CD4-positive, alpha-beta T cell treated with Interleukin-6 at 100 ng/mL for 8 hours (primary cell): ENCODE data around the gene OS9.
"Not testable (repeated sequence)": the region's sequence is repeated elsewhere in the genome, so short reads cannot be mapped to it uniquely, and the experiment has no call there.

Experiments
- DNase-seq: peaks from one replicate; pipeline ENCODE4 v3.0.0-alpha.2; 2020; ENCODE audit warnings: mixed read lengths, low spot score

OS9 gene, protein sequence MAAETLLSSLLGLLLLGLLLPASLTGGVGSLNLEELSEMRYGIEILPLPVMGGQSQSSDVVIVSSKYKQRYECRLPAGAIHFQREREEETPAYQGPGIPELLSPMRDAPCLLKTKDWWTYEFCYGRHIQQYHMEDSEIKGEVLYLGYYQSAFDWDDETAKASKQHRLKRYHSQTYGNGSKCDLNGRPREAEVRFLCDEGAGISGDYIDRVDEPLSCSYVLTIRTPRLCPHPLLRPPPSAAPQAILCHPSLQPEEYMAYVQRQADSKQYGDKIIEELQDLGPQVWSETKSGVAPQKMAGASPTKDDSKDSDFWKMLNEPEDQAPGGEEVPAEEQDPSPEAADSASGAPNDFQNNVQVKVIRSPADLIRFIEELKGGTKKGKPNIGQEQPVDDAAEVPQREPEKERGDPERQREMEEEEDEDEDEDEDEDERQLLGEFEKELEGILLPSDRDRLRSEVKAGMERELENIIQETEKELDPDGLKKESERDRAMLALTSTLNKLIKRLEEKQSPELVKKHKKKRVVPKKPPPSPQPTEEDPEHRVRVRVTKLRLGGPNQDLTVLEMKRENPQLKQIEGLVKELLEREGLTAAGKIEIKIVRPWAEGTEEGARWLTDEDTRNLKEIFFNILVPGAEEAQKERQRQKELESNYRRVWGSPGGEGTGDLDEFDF

GRCh38 chr12:57693659-57694458, at the start of gene OS9:
Gene OS9 (plus strand): TSS chr12:57694132. CDS start chr12:57694162, 30 bp downstream.
- DNase-seq = peak; percentile 99

- DNase-seq = not testable (repeated sequence)
Observed at GRCh38 chr12:57645990-57646658, 47.8 kb upstream of the OS9 start.

- not testable (repeated sequence) for DNase-seq
Observed at GRCh38 chr12:57646659-57647049, 47.3 kb upstream of the OS9 start.

DNA sequence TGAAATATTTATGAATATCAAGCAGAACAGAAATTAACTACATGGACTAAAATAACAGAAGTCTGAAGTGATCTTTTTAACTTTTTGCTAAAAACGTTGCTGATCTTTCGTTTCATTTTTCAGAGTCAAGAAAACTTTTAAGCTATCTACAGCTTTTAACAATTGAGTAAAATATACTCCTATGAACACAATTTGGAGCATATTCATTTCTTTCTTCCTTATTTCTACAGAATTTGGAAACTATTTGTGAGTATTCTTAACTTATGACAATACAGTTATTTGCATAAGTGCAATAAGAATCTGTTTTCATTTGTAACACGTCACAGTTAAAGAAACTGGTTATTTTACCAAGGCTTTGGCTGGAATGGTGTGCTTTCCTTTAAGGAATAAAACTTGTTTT, 39.9 kb upstream of the OS9 start:
- no peak for DNase-seq

DNA sequence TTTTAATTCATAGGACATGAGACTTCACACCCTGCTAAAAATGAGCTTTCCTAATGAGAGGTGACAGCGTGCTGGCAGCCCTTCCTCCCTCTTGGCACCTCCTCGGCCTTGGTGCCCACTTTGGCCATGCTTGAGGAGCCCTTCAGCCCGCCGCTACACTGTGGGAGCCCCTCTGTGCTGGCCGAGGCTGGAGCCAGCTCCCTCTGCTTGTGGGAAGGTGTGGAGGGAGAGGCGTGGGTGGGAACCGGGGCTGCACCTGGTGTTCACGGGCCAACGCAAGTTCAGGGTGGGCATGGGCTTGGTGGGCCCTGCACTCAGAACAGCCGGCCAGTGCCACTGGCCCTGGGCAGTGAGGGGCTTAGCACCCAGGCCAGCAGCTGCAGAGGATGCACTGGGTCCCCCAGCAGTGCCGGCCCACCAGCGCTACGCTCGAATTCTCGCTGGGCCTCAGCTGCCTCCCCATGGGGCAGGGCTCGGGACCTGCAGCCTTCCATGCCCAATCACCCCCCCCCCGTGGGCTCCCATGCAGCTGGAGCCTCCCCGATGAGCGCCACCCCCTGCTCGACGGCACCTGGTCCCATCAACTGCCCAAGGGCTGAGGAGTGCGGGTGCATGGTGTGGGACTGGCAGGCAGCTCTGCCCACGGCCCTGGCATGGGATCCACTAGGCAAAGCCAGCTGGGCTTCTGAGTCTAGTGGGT, 38.2 kb upstream of the OS9 start:
- DNase-seq = no peak

GRCh38 chr12:57656408-57656807, 37.5 kb upstream of the OS9 start:
- not testable (repeated sequence) for DNase-seq

DNA sequence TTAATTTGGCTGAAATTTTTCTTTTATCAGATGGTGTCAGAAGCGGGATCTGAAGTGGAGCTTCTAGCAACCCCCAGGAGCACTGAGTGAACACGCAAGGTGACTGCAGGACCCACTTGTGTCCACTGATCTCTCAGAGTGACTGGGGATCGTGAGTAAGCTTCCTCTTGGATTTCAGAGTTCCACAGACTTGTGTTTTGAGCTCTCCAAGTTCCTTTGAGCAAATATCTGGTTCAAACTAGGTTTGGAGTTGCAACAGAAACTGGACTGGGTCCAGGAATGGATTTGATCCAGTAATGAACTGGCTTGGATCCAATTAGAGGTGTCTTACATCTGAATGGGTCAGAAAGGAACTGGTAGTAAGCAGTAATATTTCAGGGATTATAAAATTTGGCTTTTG, 36.2 kb upstream of the OS9 start:
- no peak for DNase-seq

DNA sequence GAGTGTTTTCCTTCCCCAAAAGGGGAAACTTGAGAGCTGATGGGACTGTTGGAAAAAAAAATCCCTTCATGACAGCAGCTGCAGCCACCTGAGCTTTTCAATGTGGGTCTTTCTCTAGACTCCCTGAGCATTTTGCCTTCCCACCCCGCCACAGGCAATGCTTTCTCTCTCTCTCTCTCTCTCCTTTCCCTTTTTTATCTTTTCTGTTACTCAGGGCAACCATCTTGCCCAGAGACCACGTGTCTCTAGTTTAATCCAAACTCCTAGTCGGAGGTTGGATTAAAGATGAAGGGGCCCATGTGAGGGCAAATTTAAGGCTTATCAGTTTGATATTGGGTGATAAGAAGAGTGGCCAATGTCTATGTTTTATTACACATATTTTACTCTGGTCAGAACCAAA, 35.0 kb upstream of the OS9 start:
- DNase-seq = no peak

GRCh38 chr12:57661376-57661775, 32.6 kb upstream of the OS9 start:
- no peak for DNase-seq

GRCh38 chr12:57665066-57665820, 28.7 kb upstream of the OS9 start:
- DNase-seq = not testable (repeated sequence)

DNA sequence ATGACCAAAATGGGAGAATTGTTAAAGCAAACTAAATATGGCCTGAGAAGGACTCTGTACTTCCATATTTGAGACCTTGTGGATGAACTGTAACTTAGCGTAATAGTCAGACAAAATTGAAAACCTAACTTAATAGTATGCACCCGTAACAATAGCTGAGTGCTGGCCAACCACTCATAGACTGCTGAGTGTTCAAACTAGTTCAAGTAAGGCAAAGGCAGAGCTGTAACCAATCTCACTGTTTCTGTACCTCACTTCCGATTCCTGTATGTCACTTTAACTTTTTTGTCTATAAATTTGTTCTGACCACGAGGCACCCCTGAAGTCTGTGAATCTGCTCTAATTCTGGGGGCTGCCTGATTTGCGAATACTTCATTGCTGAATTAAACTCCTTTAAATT, 27.0 kb upstream of the OS9 start:
- DNase-seq = no peak

GRCh38 chr12:57669691-57670090, 24.2 kb upstream of the OS9 start:
- DNase-seq = not testable (repeated sequence)

DNA sequence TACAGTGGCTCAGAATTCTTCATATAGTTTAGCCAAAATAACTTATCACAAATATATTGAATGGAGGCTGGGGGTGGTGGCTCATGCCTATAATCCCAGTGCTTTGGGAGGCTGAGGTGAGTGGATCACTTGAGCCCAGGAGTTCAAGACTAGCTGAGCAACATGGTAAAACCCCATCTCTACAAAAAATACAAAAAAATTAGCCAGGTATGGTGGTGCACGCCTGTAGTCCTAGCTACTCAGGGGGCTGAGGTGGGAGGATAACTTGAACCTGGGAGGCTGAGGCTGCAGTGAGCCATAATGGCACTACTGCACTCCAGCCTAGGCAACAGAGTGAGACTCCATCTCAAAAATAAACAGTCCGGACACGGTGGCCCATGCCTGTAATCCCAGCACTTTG, 22.1 kb upstream of the OS9 start:
- DNase-seq = not testable (repeated sequence)

GRCh38 chr12:57672801-57673200, 21.1 kb upstream of the OS9 start:
- no peak for DNase-seq

GRCh38 chr12:57674691-57675090, 19.2 kb upstream of the OS9 start:
- DNase-seq = no peak

- DNase-seq = not testable (repeated sequence)
Observed at GRCh38 chr12:57677947-57678346, 16.0 kb upstream of the OS9 start.

- no peak for DNase-seq
Observed at GRCh38 chr12:57679697-57680096, 14.2 kb upstream of the OS9 start.

DNA sequence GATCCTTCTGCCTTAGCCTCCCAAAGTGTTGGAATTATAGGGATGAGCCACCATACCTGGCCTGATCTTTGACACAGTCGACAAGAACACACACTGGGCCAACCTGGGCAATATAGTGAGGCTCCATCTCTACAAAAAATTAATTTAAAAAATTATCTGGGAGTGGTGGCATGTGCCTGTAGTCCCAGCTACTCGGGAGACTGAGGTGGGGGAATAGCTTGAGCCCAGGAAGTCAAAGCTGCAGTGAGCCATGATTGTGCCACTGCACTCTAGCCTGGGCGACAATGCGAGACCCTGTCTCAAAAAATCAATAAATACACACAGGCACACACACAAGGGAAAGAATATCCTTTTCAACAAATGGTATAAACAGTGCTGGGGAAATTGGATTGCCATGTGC, 6.1 kb upstream of the OS9 start:
- no peak for DNase-seq

DNA sequence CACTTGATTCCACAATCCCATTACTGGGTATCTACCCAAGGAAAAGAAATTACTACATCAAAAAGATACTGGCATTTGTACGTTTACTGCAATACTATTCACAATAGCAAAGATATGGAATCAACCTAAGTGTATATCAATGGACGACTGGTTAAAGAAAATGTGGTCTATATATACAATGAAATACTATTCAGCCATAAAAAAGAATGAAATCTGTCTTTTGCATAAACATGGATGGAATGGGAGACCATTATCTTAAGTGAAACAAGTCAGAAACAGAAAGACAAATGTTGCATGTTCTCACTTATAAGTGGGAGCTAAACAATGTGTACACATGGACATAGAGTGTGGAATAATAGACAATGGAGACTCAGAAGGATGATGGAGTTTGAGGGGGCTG, 5.0 kb upstream of the OS9 start:
- DNase-seq = no peak

GRCh38 chr12:57692500-57692899, 1.4 kb upstream of the OS9 start:
- DNase-seq = no peak

- DNase-seq = no peak
Observed at GRCh38 chr12:57693317-57693658, 644 bp upstream of the OS9 start.
